Erythroblast (primary cell): ENCODE results near the gene UBXN7.

ENCODE experiments used
- GATA1 ChIP-seq: IDR thresholded peaks from 2 replicates; pipeline ENCODE4 v1.6.1; 2011; ENCODE audit warnings: low read depth, mild to moderate bottlenecking, control low read depth, low read length, moderate library complexity
- POLR2A ChIP-seq: IDR thresholded peaks from 2 replicates; pipeline ENCODE4 v1.6.1; 2011; ENCODE audit warnings: mild to moderate bottlenecking, low read length

GRCh38 chr3:196340466-196340865 is 91.8 kb downstream of the UBXN7 start:
- TF ChIP-seq POLR2A = no peak
- TF ChIP-seq GATA1 = no peak
